ENCODE results near the gene A2ML1. TPM values are rescaled to one million over a fixed set of nuclear protein-coding genes. Genes with fewer than 3 reads are reported as not detected.
"Not testable (repeated sequence)": the region's sequence is repeated elsewhere in the genome, so short reads cannot be mapped to it uniquely, and the experiment has no call there.

A2ML1 gene
- total and polyA plus RNA-seq, 2 experiments from 2014 or later = not detected

- no peak for TF ChIP-seq CTCF (IDR thresholded peaks at IDR 0.05; ENCODE audit: low read depth, low read length)
- Histone ChIP-seq H3K4me3 (no peak overlapping the region), H3K27ac (no peak overlapping the region), H3K36me3 (no peaks in the 10 kb centered on the region), H3K9me3 (ENCODE audit: low read depth) (no peaks in the 10 kb centered on the region), H3K27me3 (no peaks in the 10 kb centered on the region), H3K4me1 (ENCODE audit: low read depth) (no peaks in the 10 kb centered on the region)
- DNase-seq (ENCODE audit: low read depth in 1 of 2, low spot score in 1 of 2) = no peak
Measured at GRCh38 chr12:8849876-8850275, 27.5 kb downstream of the A2ML1 start.

GRCh38 chr12:8852119-8852518 lies 29.7 kb downstream of the A2ML1 start:
- Histone ChIP-seq H3K9me3 (ENCODE audit: low read depth) (no peaks in the 10 kb centered on the region), H3K27ac (no peak overlapping the region), H3K4me3 (no peak overlapping the region), H3K4me1 (ENCODE audit: low read depth) (no peaks in the 10 kb centered on the region), H3K36me3 (no peaks in the 10 kb centered on the region), H3K27me3 (no peaks in the 10 kb centered on the region)
- no peak for DNase-seq (ENCODE audit: low read depth in 1 of 2, low spot score in 1 of 2)
- TF ChIP-seq CTCF (IDR thresholded peaks at IDR 0.05; ENCODE audit: low read depth, low read length) = no peak

- H3K4me1 ChIP-seq (ENCODE audit: low read depth) = no peaks in the 10 kb centered on the region
- no peak for TF ChIP-seq CTCF (IDR thresholded peaks at IDR 0.05; ENCODE audit: low read depth, low read length)
- H3K27ac ChIP-seq = no peak overlapping the region
- H3K27me3 ChIP-seq = no peaks in the 10 kb centered on the region
- no peak for DNase-seq (ENCODE audit: low read depth in 1 of 2, low spot score in 1 of 2)
- H3K4me3 ChIP-seq = no peak overlapping the region
- H3K9me3 ChIP-seq (ENCODE audit: low read depth) = no peaks in the 10 kb centered on the region
- no peaks in the 10 kb centered on the region for H3K36me3 ChIP-seq
Measured at GRCh38 chr12:8855891-8856290, 33.5 kb downstream of the A2ML1 start.

GRCh38 chr12:8859448-8859847 lies 37.0 kb downstream of the A2ML1 start:
- H3K9me3 ChIP-seq (ENCODE audit: low read depth); H3K4me1 ChIP-seq (ENCODE audit: low read depth); H3K4me3 ChIP-seq; H3K27ac ChIP-seq; H3K27me3 ChIP-seq; H3K36me3 ChIP-seq: not testable (repeated sequence)
- DNase-seq (ENCODE audit: low read depth in 1 of 2, low spot score in 1 of 2) = peak in 1 of 2 donors; percentile 1

GRCh38 chr12:8860165-8860961 lies 37.9 kb downstream of the A2ML1 start:
- peak; percentile 47 to 60 for DNase-seq (ENCODE audit: low read depth in 1 of 2, low spot score in 1 of 2)

More at GRCh38 chr12:8860165-8860961, 37.9 kb downstream of the A2ML1 start:
- TF ChIP-seq CTCF (IDR thresholded peaks at IDR 0.05; ENCODE audit: low read depth, low read length) = peak; percentile 68
- Histone ChIP-seq H3K4me1 (ENCODE audit: low read depth) (no peaks in the 10 kb centered on the region), H3K9me3 (ENCODE audit: low read depth) (no peaks in the 10 kb centered on the region), H3K27ac (no peak overlapping the region), H3K27me3 (no peaks in the 10 kb centered on the region), H3K4me3 (no peak overlapping the region), H3K36me3 (no peaks in the 10 kb centered on the region)
